Choroid plexus epithelial cell (primary cell): Measurements from ENCODE around the gene PRUNE2.

Experiments
- DNase-seq: peaks from one replicate; pipeline ENCODE4 v3.0.0-alpha.2; 2010; ENCODE audit warnings: low read depth
- H3K4me3 ChIP-seq: 2 replicates; pipeline ENCODE4 v1.5.1; 2011; ENCODE audit warnings: low read depth, mild to moderate bottlenecking, control low read depth, low read length, moderate library complexity
- CTCF ChIP-seq: conservative IDR thresholded peaks from 2 replicates; pipeline ENCODE4 v1.5.1; 2011; ENCODE audit warnings: low read depth, mild to moderate bottlenecking, control low read depth, inconsistent platforms, low read length, moderate library complexity

The PRUNE2 gene

GRCh38 chr9:76613974-76614373 is 291.9 kb downstream of the PRUNE2 start:
- no peak overlapping the region for H3K4me3 ChIP-seq
- DNase-seq, result no peak
- TF ChIP-seq CTCF, result no peak

- no peak for TF ChIP-seq CTCF
- no peak for DNase-seq
- H3K4me3 ChIP-seq, result no peak overlapping the region
Measured at GRCh38 chr9:76613150-76613781, 292.6 kb downstream of the PRUNE2 start.

- no peak for TF ChIP-seq CTCF
- H3K4me3 ChIP-seq, result no peak overlapping the region
- DNase-seq, result peak; percentile 68
Measured at GRCh38 chr9:76610011-76610352, 295.9 kb downstream of the PRUNE2 start.

GRCh38 chr9:76609285-76610010 is 296.5 kb downstream of the PRUNE2 start:
- no peak for TF ChIP-seq CTCF
- DNase-seq, result no peak
- no peak overlapping the region for H3K4me3 ChIP-seq

- no peak for DNase-seq
- no peak for TF ChIP-seq CTCF
- H3K4me3 ChIP-seq, result no peak overlapping the region
Measured at GRCh38 chr9:76608575-76609273, 297.2 kb downstream of the PRUNE2 start.

- no peak overlapping the region for H3K4me3 ChIP-seq
- no peak for DNase-seq
- TF ChIP-seq CTCF, result no peak
Measured at GRCh38 chr9:76607730-76608436, 298.0 kb downstream of the PRUNE2 start.
